HCT116 (cell line): ENCODE data around the gene PRSS58. TPM values are rescaled to one million over a fixed set of nuclear protein-coding genes. Genes with fewer than 3 reads are reported as not detected.

Source experiments
- ATAC-seq: fragments of 200-7000 bp; cut with Tn5 transposase; 2 replicates; pipeline ENCODE4 v1.9.1; 2020; ENCODE audit warnings: mild to moderate bottlenecking, moderate library complexity
- BruUV-seq: library from RNA; stranded (reverse); fragments of 400-500 nt; replicated peaks from 2 replicates; lab custom pipeline; 2021; lab: Mats Ljungman, UMichigan
- CTCF ChIA-PET: fragments of 300-600 bp; sonication (Branson Sonifier 250); formaldehyde crosslinking; loops from one replicate; lab custom pipeline; 2021; ENCODE audit warnings: antibody characterized with exemption; lab: Charles Lee
- POLR2A ChIA-PET: fragments of 300-600, 350-600 bp; sonication (Branson Sonifier 250); formaldehyde crosslinking; loops from one replicate; lab custom pipeline; 2021; ENCODE audit warnings: antibody characterized with exemption; lab: Charles Lee
- RAD21 ChIA-PET, 2 experiments: fragments of 300-600 bp; sonication (Branson Sonifier 250); formaldehyde crosslinking; loops; one replicate each; lab custom pipeline; 2023; ENCODE audit warnings: low total read pairs in 2 of 2; ENCODE audit not compliant: uncharacterized antibody in 2 of 2, unreplicated experiment in 2 of 2, low non-redundant PET in 1 of 2; lab: Charles Lee
- DNase-seq: peaks from one replicate; pipeline ENCODE4 v3.0.0-alpha.2; 2010; ENCODE audit warnings: low read depth, low spot score
- H2AFZ ChIP-seq: fragments of 200-600 bp; shearing (Covaris generic), sonication (generic); 2 replicates; pipeline ENCODE4 v1.6.1; 2017; ENCODE audit warnings: low read depth, mixed run types, mixed read lengths, antibody characterized with exemption, low read length; ENCODE audit not compliant: poor library complexity, severe bottlenecking
- H3K27ac ChIP-seq: 2 replicates; pipeline ENCODE4 v1.5.1; 2012; ENCODE audit warnings: low read depth, low read length
- H3K27me3 ChIP-seq: fragments of 200-600 bp; sonication (generic); 2 replicates; pipeline ENCODE4 v1.6.1; 2016; ENCODE audit warnings: mixed run types, low read length, mixed read lengths; ENCODE audit not compliant: insufficient read depth
- H3K36me3 ChIP-seq, 2 experiments: fragments of 200-500 bp in 1 of 2; fragments of 200-600 bp in 1 of 2; sonication (Bioruptor generic) in 1 of 2; sonication (generic) in 1 of 2; 2 replicates each; pipeline versions ENCODE4 v1.5.1 to v1.6.1; 2014 to 2016; ENCODE audit warnings: low read length in 2 of 2, inconsistent platforms in 1 of 2, mixed read lengths in 1 of 2, mixed run types in 1 of 2; ENCODE audit not compliant: insufficient read depth in 2 of 2, control insufficient read depth in 1 of 2
- H3K4me1 ChIP-seq, 2 experiments: fragments of 200-600 bp in 1 of 2; sonication (generic) in 1 of 2; 2 replicates each; pipeline versions ENCODE4 v1.5.1 to v1.6.1; 2012 to 2017; ENCODE audit warnings: low read length in 2 of 2, inconsistent platforms in 1 of 2, mild to moderate bottlenecking in 1 of 2, mixed read lengths in 1 of 2, mixed run types in 1 of 2, moderate library complexity in 1 of 2; ENCODE audit not compliant: insufficient read depth in 2 of 2, control insufficient read depth in 1 of 2
- H3K4me2 ChIP-seq: fragments of 200-600 bp; sonication (generic); 2 replicates; pipeline ENCODE4 v1.6.1; 2017; ENCODE audit warnings: mixed run types, low read length, mixed read lengths
- H3K4me3 ChIP-seq, 2 experiments: fragments of 200-600 bp in 1 of 2; sonication (generic) in 1 of 2; replicated peaks in 1 of 2; 2 replicates each; pipeline ENCODE4 v1.5.1; 2011 to 2016; ENCODE audit warnings: low read length in 2 of 2, control low read depth in 1 of 2, low read depth in 1 of 2, mild to moderate bottlenecking in 1 of 2, mixed read lengths in 1 of 2, mixed run types in 1 of 2
- H3K79me2 ChIP-seq: fragments of 200-600 bp; sonication (generic); 2 replicates; pipeline ENCODE4 v1.6.1; 2017; ENCODE audit warnings: mild to moderate bottlenecking, mixed run types, low read length, moderate library complexity, mixed read lengths; ENCODE audit not compliant: insufficient read depth
- H3K9ac ChIP-seq: fragments of 200-600 bp; sonication (generic); 2 replicates; pipeline ENCODE4 v1.6.1; 2016; ENCODE audit warnings: low read length, mixed read lengths
- H3K9me2 ChIP-seq: fragments of 200-600 bp; sonication (generic), shearing (Covaris generic); 2 replicates; pipeline ENCODE4 v1.6.1; 2017; ENCODE audit warnings: mixed run types, mild to moderate bottlenecking, moderate library complexity; ENCODE audit not compliant: insufficient read depth
- H3K9me3 ChIP-seq, 2 experiments: fragments of 200-500 bp in 1 of 2; fragments of 200-600 bp in 1 of 2; sonication (Bioruptor generic) in 1 of 2; sonication (generic) in 1 of 2; 2 replicates each; pipeline ENCODE4 v1.6.1; 2014 to 2017; ENCODE audit warnings: low read length in 2 of 2, mixed read lengths in 2 of 2, inconsistent platforms in 1 of 2, low read depth in 1 of 2, mild to moderate bottlenecking in 1 of 2, mixed run types in 1 of 2, moderate library complexity in 1 of 2; ENCODE audit not compliant: control insufficient read depth in 1 of 2, insufficient read depth in 1 of 2
- H4K20me1 ChIP-seq: fragments of 200-600 bp; sonication (generic), shearing (Covaris generic); 2 replicates; pipeline ENCODE4 v1.6.1; 2017; ENCODE audit warnings: mixed run types, mild to moderate bottlenecking, moderate library complexity; ENCODE audit not compliant: insufficient read depth
- CBX3 ChIP-seq: IDR thresholded peaks from 2 replicates; pipeline ENCODE4 v1.6.1; 2012; ENCODE audit warnings: low read depth
- CEBPB ChIP-seq: IDR thresholded peaks from 2 replicates; pipeline ENCODE4 v1.6.1; 2012; ENCODE audit warnings: low read depth
- ELF1 ChIP-seq: IDR thresholded peaks from 2 replicates; pipeline ENCODE4 v1.6.1; 2012; ENCODE audit warnings: low read depth, borderline replicate concordance
- EZH2phosphoT487 ChIP-seq: fragments of 200-600 bp; IDR thresholded peaks from 2 replicates; pipeline ENCODE4 v1.6.1; 2018; ENCODE audit warnings: antibody characterized with exemption, borderline replicate concordance
- FOSL1 ChIP-seq: IDR thresholded peaks from 2 replicates; pipeline ENCODE4 v1.6.1; 2012; ENCODE audit warnings: low read depth
- MAX ChIP-seq: IDR thresholded peaks from 2 replicates; pipeline ENCODE4 v1.6.1; 2012
- POLR2A ChIP-seq: IDR thresholded peaks from 2 replicates; pipeline ENCODE4 v1.7.0; 2011; ENCODE audit warnings: borderline replicate concordance; ENCODE audit not compliant: insufficient read depth, insufficient read length; ENCODE audit errors: extremely low read depth
- POLR2AphosphoS5 ChIP-seq: IDR thresholded peaks from 2 replicates; pipeline ENCODE4 v1.6.1; 2011; ENCODE audit warnings: mild to moderate bottlenecking, low read depth, low read length, moderate library complexity
- RAD21 ChIP-seq: IDR thresholded peaks from 2 replicates; pipeline ENCODE4 v1.6.1; 2012; ENCODE audit warnings: low read depth, mild to moderate bottlenecking
- SIN3A ChIP-seq: IDR thresholded peaks from 2 replicates; pipeline ENCODE4 v1.6.1; 2012; ENCODE audit warnings: low read depth
- SP1 ChIP-seq: IDR thresholded peaks from 2 replicates; pipeline ENCODE4 v1.6.1; 2012; ENCODE audit warnings: low read depth
- SRF ChIP-seq: IDR thresholded peaks from 2 replicates; pipeline ENCODE4 v1.6.1; 2012; ENCODE audit warnings: low read depth
- TCF7L2 ChIP-seq: IDR thresholded peaks from 2 replicates; pipeline ENCODE4 v1.7.0; 2011; ENCODE audit warnings: borderline replicate concordance, inconsistent platforms; ENCODE audit not compliant: insufficient read depth, insufficient read length; ENCODE audit errors: extremely low read depth
- YY1 ChIP-seq: IDR thresholded peaks from 2 replicates; pipeline ENCODE4 v1.6.1; 2011; ENCODE audit warnings: low read length, low read depth, moderate library complexity, mild to moderate bottlenecking; ENCODE audit not compliant: insufficient replicate concordance; ENCODE audit errors: extremely low read depth
- ZFX ChIP-seq: fragments of 450-650 bp; IDR thresholded peaks from 2 replicates; pipeline ENCODE4 v1.6.1; 2017
- ZNF274 ChIP-seq: fragments of 200-500 bp; sonication (Bioruptor generic); IDR thresholded peaks from 2 replicates; pipeline ENCODE4 v1.6.1; 2014; ENCODE audit warnings: mild to moderate bottlenecking, low read depth, low read length, inconsistent platforms
- intact Hi-C: fragments of 100-400 bp; cut with micrococcal nuclease; formaldehyde crosslinking; loops from 2 replicates; pipeline ENCODE4 v1.10.0; 2022
- total RNA-seq: library from RNA; stranded (reverse); gene quantifications from one replicate; pipeline ENCODE4 v1.2.1, GENCODE V29; 2021; ENCODE audit not compliant: unreplicated experiment
- TF ChIP-seq, protein P1 (sequence below): IDR thresholded peaks from 2 replicates; pipeline ENCODE4 v1.6.1; 2012; ENCODE audit warnings: low read depth
- TF ChIP-seq, protein P2 (sequence below): IDR thresholded peaks from 2 replicates; pipeline ENCODE4 v1.6.1; 2012

PRSS58 gene
- total RNA-seq, 1 experiment from 2014 or later, result not detected

DNA sequence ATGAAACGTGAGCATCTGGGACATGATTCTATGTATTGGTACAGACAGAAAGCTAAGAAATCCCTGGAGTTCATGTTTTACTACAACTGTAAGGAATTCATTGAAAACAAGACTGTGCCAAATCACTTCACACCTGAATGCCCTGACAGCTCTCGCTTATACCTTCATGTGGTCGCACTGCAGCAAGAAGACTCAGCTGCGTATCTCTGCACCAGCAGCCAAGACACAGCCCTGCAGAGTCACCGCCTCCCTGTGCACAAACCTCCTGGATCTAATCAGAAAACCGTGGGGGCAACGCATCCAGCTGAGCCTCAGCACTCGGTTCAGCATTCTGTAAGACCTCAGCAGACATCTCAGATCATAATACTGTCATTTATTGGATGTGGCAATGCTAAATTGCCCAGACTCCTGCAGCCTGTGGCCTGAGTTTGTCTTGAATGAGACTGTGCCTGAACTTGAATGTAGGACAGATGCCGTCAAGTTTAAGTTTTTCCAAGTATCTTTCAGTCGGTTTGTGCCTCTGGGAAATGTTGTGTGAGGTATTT lies 41.5 kb upstream of the PRSS58 start:
- Histone ChIP-seq H3K9me3 (no peaks in the 10 kb centered on the region), H3K9me2 (no peaks in the 10 kb centered on the region), H4K20me1 (no peaks in the 10 kb centered on the region), H3K4me1 (no peaks in the 10 kb centered on the region), H3K4me3 (no peak overlapping the region), H3K4me2 (no peak overlapping the region), H3K79me2 (no peaks in the 10 kb centered on the region), H3K9ac (no peak overlapping the region), H3K27ac (no peak overlapping the region), H2AFZ (no peak overlapping the region), H3K36me3 (no peaks in the 10 kb centered on the region), H3K27me3 (no peaks in the 10 kb centered on the region)
- ATAC-seq (no peak), DNase-seq (no peak)
- CTCF ChIA-PET, result interaction anchor here (0.9 to 2.3 kb wide), 3 partner anchors 13 to 24 kb away, joined by 4 to 8 read pairs (median 5); no protein-coding TSS in a partner anchor
- no TSS peak for BruUV-seq
- TF ChIP-seq POLR2AphosphoS5 (no peak), ZNF274 (no peak), SP1 (no peak), SIN3A (no peak), CEBPB (no peak), MAX (no peak), ELF1 (no peak), POLR2A (no peak), FOSL1 (no peak)
- RAD21 ChIA-PET, result no interaction called here
- intact Hi-C loops, result no loop called here
- POLR2A ChIA-PET, result no interaction called here

- no peaks in the 10 kb centered on the region for H3K36me3 ChIP-seq
- ChIA-PET CTCF (interaction anchor here (0.6 to 2.3 kb wide), 11 partner anchors 10 to 324 kb away, joined by 3 to 8 read pairs (median 4); no protein-coding TSS in a partner anchor), POLR2A (no interaction called here), RAD21 (no interaction called here)
- H2AFZ ChIP-seq, result no peak overlapping the region
- ATAC-seq (no peak), DNase-seq (no peak)
- H3K9me3 ChIP-seq, result no peaks in the 10 kb centered on the region
- H4K20me1 ChIP-seq, result no peaks in the 10 kb centered on the region
- BruUV-seq, result no TSS peak
- no peak overlapping the region for H3K4me2 ChIP-seq
- no peaks in the 10 kb centered on the region for H3K4me1 ChIP-seq
- no peak overlapping the region for H3K27ac ChIP-seq
- no peaks in the 10 kb centered on the region for H3K79me2 ChIP-seq
- H3K27me3 ChIP-seq, result no peaks in the 10 kb centered on the region
- H3K9me2 ChIP-seq, result no peaks in the 10 kb centered on the region
- H3K9ac ChIP-seq, result no peak overlapping the region
- intact Hi-C loops, result no loop called here
- H3K4me3 ChIP-seq, result no peak overlapping the region
- TF ChIP-seq EZH2phosphoT487 (no peak), CBX3 (no peak), ELF1 (no peak), ZFX (no peak), YY1 (no peak), POLR2A (no peak), SIN3A (no peak), RAD21 (no peak), CEBPB (no peak), TCF7L2 (no peak), POLR2AphosphoS5 (no peak), SRF (no peak)
- TF ChIP-seq, protein P1, sequence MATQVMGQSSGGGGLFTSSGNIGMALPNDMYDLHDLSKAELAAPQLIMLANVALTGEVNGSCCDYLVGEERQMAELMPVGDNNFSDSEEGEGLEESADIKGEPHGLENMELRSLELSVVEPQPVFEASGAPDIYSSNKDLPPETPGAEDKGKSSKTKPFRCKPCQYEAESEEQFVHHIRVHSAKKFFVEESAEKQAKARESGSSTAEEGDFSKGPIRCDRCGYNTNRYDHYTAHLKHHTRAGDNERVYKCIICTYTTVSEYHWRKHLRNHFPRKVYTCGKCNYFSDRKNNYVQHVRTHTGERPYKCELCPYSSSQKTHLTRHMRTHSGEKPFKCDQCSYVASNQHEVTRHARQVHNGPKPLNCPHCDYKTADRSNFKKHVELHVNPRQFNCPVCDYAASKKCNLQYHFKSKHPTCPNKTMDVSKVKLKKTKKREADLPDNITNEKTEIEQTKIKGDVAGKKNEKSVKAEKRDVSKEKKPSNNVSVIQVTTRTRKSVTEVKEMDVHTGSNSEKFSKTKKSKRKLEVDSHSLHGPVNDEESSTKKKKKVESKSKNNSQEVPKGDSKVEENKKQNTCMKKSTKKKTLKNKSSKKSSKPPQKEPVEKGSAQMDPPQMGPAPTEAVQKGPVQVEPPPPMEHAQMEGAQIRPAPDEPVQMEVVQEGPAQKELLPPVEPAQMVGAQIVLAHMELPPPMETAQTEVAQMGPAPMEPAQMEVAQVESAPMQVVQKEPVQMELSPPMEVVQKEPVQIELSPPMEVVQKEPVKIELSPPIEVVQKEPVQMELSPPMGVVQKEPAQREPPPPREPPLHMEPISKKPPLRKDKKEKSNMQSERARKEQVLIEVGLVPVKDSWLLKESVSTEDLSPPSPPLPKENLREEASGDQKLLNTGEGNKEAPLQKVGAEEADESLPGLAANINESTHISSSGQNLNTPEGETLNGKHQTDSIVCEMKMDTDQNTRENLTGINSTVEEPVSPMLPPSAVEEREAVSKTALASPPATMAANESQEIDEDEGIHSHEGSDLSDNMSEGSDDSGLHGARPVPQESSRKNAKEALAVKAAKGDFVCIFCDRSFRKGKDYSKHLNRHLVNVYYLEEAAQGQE, result no peak
- TF ChIP-seq, protein P2, sequence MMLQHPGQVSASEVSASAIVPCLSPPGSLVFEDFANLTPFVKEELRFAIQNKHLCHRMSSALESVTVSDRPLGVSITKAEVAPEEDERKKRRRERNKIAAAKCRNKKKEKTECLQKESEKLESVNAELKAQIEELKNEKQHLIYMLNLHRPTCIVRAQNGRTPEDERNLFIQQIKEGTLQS, result no peak
These were observed 40.8 kb upstream of the PRSS58 start for GRCh38 chr7:142298627-142299026.
